Retinal pigment epithelial cell (primary cell): Measurements from ENCODE around the gene TSHZ2.

Source experiments
- DNase-seq: peaks from one replicate; pipeline ENCODE4 v3.0.0-alpha.2; 2010; ENCODE audit warnings: low read depth
- H3K4me3 ChIP-seq: 2 replicates; pipeline ENCODE4 v1.5.1; 2011; ENCODE audit warnings: mild to moderate bottlenecking, low read length, control low read depth, moderate library complexity
- TF ChIP-seq, protein P1 (sequence below): conservative IDR thresholded peaks from 2 replicates; pipeline ENCODE4 v1.5.1; 2011; ENCODE audit warnings: low read depth, low read length, control low read depth, inconsistent platforms

TSHZ2 gene

DNA sequence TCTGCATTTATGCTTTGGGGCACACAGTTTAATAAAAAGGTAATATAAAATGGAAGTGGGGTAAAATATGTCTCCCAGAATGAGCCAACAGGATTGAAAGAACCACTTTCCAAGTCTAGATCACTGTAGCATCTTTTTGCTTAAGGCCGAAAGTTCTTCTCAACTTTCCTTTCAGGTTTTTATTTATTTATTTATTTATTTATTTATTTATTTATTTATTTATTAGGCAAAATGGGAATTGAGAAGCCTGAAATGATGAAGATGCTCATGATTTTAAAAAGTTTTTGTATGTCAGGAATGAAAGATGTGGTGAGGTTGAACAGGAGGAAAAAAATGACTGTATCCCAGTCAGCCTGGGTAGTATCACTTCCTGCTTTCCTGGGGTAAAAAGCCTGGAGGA is 24.0 kb downstream of the TSHZ2 start:
- TF ChIP-seq, protein P1, sequence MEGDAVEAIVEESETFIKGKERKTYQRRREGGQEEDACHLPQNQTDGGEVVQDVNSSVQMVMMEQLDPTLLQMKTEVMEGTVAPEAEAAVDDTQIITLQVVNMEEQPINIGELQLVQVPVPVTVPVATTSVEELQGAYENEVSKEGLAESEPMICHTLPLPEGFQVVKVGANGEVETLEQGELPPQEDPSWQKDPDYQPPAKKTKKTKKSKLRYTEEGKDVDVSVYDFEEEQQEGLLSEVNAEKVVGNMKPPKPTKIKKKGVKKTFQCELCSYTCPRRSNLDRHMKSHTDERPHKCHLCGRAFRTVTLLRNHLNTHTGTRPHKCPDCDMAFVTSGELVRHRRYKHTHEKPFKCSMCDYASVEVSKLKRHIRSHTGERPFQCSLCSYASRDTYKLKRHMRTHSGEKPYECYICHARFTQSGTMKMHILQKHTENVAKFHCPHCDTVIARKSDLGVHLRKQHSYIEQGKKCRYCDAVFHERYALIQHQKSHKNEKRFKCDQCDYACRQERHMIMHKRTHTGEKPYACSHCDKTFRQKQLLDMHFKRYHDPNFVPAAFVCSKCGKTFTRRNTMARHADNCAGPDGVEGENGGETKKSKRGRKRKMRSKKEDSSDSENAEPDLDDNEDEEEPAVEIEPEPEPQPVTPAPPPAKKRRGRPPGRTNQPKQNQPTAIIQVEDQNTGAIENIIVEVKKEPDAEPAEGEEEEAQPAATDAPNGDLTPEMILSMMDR, result no peak
- no peak overlapping the region for H3K4me3 ChIP-seq
- no peak for DNase-seq

DNA sequence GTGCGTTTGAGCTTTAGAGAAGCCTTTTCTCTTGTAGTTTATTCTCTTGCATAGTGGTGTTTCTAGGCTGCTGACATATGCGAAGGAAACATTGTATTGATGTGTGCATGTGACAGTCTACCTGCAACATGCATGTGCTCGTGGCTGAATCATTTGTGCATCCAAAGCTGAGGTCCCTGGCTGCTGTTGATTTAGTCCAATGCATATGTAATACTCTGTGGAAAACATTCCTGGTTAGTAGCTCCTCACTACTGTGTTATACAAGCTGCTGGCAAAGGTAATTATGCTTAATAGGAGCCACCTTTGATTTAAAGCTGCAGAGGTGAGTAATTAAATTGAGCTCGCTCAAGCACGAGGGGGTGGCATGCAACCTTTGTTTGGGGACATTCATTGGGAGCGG is 24.5 kb downstream of the TSHZ2 start:
- TF ChIP-seq, protein P1, result no peak
- H3K4me3 ChIP-seq, result no peak overlapping the region
- DNase-seq, result no peak

DNA sequence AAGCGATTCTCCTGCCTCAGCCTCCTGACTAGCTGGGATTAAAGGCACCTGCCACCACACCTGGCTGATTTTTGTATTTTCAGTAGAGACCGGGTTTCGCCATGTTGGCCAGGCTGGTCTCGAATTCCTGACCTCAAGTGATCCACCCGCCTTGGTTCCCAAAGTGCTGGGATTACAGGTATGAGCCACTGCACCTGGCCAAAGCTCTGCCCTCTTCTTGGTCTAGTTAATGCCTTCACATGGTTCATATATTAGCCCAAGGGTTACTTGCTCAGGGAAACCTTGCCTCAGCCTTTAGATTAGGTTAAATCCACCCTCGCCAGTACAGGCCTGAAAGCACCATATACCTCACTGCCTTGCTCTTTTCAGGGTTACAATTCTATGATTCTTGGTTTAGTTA is 26.1 kb downstream of the TSHZ2 start:
- TF ChIP-seq, protein P1, result no peak
- no peak overlapping the region for H3K4me3 ChIP-seq
- no peak for DNase-seq

DNA sequence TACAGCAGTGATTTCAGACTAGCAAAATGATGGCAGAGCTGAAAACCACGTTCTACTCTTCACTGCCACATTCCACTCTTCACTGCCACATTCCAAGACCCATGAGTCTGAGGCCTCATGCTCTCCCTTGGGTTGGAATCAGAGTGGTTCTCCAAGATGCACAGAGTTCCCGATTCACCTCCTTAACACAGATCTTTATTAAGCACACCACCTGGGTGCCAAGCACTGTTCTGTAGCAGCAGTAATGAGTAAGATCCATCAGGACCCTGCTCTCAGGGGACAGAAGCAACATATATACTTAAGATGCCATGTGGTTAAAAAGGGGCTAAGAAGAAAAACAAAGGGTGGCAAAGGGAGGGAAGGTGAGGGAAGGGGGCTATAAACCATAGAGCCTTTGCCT is 26.9 kb downstream of the TSHZ2 start:
- TF ChIP-seq, protein P1, result no peak
- no peak for DNase-seq
- no peak overlapping the region for H3K4me3 ChIP-seq

DNA sequence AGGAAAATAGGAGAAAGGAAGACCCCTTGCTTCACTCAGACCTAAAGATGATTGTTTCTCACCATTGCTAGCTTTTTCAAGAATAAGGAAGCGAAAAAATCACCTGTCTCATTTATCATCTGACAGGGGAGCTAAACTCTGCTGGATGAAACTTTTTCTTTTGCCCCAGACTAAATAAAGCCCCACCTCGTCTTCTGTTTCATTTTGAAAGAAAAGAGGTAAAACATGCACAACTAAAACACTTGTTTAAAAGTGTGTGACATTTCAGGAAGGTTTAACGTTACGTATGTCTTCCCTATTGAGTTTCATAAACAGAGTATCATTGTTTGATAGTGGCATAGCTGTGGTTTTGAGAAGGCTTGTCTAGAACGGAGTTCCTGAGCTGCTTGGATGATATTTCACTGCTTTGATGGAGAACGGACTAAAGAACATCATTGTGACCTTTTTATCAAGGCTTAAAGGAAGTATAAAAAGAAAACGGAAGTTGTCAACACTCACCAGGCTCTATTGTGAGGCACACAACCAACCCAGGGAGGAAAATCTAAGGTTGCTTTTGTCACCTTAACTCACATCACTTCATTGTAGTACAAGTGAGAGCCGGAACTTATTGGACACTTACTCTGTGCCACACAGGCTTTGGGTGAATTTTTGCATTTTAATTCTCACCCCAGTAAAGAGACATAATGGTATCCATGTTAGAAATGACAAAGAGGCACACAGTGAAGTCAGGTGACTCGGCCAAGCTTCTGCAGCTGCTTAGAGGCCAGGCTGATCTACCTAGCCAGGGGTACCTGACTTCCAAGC is 29.5 kb downstream of the TSHZ2 start:
- no peak overlapping the region for H3K4me3 ChIP-seq
- no peak for DNase-seq

DNA sequence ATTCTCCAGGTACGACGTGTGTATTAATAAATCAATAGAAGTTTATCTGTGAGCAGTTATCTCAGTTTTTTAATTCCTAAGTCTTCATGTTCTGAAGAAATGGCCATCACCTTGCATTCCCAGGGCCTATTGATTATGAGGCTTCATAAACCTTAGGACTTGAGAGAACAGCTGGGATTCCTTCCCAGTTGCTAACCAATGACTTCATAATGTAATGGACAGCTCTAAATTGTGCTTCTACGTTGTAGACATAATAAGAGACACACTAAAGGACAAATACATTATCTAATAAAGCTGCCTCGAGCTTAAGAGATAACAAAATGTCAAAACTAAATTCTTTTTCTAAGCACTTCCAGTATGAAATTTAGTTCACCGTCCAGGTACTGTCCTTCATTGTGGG is 30.6 kb downstream of the TSHZ2 start:
- no peak for DNase-seq
- TF ChIP-seq, protein P1, result no peak
- no peak overlapping the region for H3K4me3 ChIP-seq

More for the DNA sequence above, 29.5 kb downstream of the TSHZ2 start:
- TF ChIP-seq, protein P1, result no peak
